Lower lobe of right lung (tissue), 2 donors: ENCODE data around the gene ATP2A1. TPM values are rescaled to one million over a fixed set of nuclear protein-coding genes. Genes with fewer than 3 reads are reported as not detected.

Experiments used
- ATAC-seq, 2 donors: fragments of 200-7000 bp; cut with Tn5 transposase; one replicate each; pipeline ENCODE4 v1.9.1; 2020 to 2022; ENCODE audit warnings: mild to moderate bottlenecking in 2 of 2, moderate library complexity in 2 of 2
- DNase-seq: peaks from one replicate; pipeline ENCODE4 v3.0.0-alpha.2; 2020
- H3K27ac ChIP-seq: fragments of 200-600 bp; one replicate; pipeline ENCODE4 v1.8.0; 2022
- H3K27me3 ChIP-seq: fragments of 200-600 bp; one replicate; pipeline ENCODE4 v1.8.0; 2022; ENCODE audit warnings: low read depth
- H3K36me3 ChIP-seq: fragments of 200-600 bp; one replicate; pipeline ENCODE4 v1.8.0; 2022; ENCODE audit warnings: mild to moderate bottlenecking
- H3K4me1 ChIP-seq: fragments of 200-600 bp; one replicate; pipeline ENCODE4 v1.8.0; 2022
- H3K4me3 ChIP-seq: fragments of 200-600 bp; one replicate; pipeline ENCODE4 v1.8.0; 2022; ENCODE audit warnings: mild to moderate bottlenecking
- H3K9me3 ChIP-seq: fragments of 200-600 bp; one replicate; pipeline ENCODE4 v1.8.0; 2022
- CTCF ChIP-seq: fragments of 200-600 bp; IDR thresholded peaks from one replicate; pipeline ENCODE4 v1.8.0; 2022; ENCODE audit warnings: antibody characterized with exemption, mild to moderate bottlenecking
- intact Hi-C: fragments of 100-400 bp; cut with DNase I; formaldehyde crosslinking; loops from one replicate; pipeline ENCODE4 v1.11.0; 2022
- total RNA-seq: library from RNA; stranded (reverse); fragmentation: NEBNext Ultra II Directional; extraction: Animal tissue kit (Norgen Biotek cat#: 25700); gene quantifications from one replicate; pipeline ENCODE4 v1.2.1, GENCODE V29; 2021
- donor health status: DM: no; HTN: yes; CAD: no; lungs with severe emphysema.

ATP2A1 gene
- total RNA-seq, 1 donor from 2014 or later: 0.38 TPM

- intact Hi-C loops: no loop called here
- Histone ChIP-seq H3K27ac (no peak overlapping the region), H3K27me3 (no peaks in the 10 kb centered on the region), H3K4me1 (no peaks in the 10 kb centered on the region), H3K36me3 (no peaks in the 10 kb centered on the region), H3K4me3 (no peak overlapping the region), H3K9me3 (no peaks in the 10 kb centered on the region)
- ATAC-seq (no peak), DNase-seq (no peak)
- TF ChIP-seq CTCF: no peak
Measured at GRCh38 chr16:28897826-28898225, 19.5 kb downstream of the ATP2A1 start.

DNA sequence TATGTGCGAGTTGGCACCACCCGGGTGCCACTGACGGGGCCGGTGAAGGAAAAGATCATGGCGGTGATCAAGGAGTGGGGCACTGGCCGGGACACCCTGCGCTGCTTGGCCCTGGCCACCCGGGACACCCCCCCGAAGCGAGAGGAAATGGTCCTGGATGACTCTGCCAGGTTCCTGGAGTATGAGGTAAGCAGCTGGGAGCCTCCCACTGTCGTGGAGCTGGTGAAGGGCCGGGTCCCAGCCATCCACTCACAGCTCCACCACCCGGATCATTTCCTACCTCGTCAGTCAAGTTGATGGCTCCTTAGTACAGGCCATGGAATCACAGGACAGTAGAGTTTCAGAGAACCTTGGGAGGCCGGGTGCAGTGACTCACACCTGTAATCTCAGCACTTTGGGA is 20.0 kb downstream of the ATP2A1 start:
- H3K27ac ChIP-seq: no peak overlapping the region
- TF ChIP-seq CTCF: no peak
- H3K27me3 ChIP-seq: no peaks in the 10 kb centered on the region
- no peaks in the 10 kb centered on the region for H3K36me3 ChIP-seq
- DNase-seq (no peak), ATAC-seq (no peak)
- H3K4me3 ChIP-seq: no peak overlapping the region
- H3K4me1 ChIP-seq: no peaks in the 10 kb centered on the region
- H3K9me3 ChIP-seq: no peaks in the 10 kb centered on the region
- intact Hi-C loops: no loop called here

- no peak for TF ChIP-seq CTCF
- ATAC-seq: no peak
- H3K4me3 ChIP-seq: no peak overlapping the region
Measured at GRCh38 chr16:28898942-28899341, 20.7 kb downstream of the ATP2A1 start.

GRCh38 chr16:28899882-28900590 is 21.7 kb downstream of the ATP2A1 start:
- Histone ChIP-seq H3K27me3 (no peaks in the 10 kb centered on the region), H3K4me1 (no peaks in the 10 kb centered on the region), H3K27ac (no peak overlapping the region), H3K36me3 (peaks cover 8% of the 10 kb centered on the region), H3K9me3 (no peaks in the 10 kb centered on the region), H3K4me3 (no peak overlapping the region)
- no peak for DNase-seq
- TF ChIP-seq CTCF: no peak
- no peak for ATAC-seq
- intact Hi-C loops: no loop called here

More at GRCh38 chr16:28898942-28899341, 20.7 kb downstream of the ATP2A1 start:
- intact Hi-C loops: no loop called here
- no peak overlapping the region for H3K27ac ChIP-seq
- H3K27me3 ChIP-seq: no peaks in the 10 kb centered on the region
- no peak for DNase-seq
- no peaks in the 10 kb centered on the region for H3K4me1 ChIP-seq
- H3K9me3 ChIP-seq: no peaks in the 10 kb centered on the region
- H3K36me3 ChIP-seq: no peaks in the 10 kb centered on the region

- Histone ChIP-seq H3K4me1 (no peaks in the 10 kb centered on the region), H3K9me3 (no peaks in the 10 kb centered on the region), H3K4me3 (no peak overlapping the region), H3K36me3 (peaks cover 13% of the 10 kb centered on the region), H3K27ac (no peak overlapping the region), H3K27me3 (no peaks in the 10 kb centered on the region)
- no peak for DNase-seq
- TF ChIP-seq CTCF: no peak
- ATAC-seq: no peak
- intact Hi-C loops: no loop called here
Measured at GRCh38 chr16:28900601-28901000, 22.3 kb downstream of the ATP2A1 start.
